ENCODE data around the gene LARP1B.
"Not testable (repeated sequence)": the region's sequence is repeated elsewhere in the genome, so short reads cannot be mapped to it uniquely, and the experiment has no call there.

Gene LARP1B

DNA sequence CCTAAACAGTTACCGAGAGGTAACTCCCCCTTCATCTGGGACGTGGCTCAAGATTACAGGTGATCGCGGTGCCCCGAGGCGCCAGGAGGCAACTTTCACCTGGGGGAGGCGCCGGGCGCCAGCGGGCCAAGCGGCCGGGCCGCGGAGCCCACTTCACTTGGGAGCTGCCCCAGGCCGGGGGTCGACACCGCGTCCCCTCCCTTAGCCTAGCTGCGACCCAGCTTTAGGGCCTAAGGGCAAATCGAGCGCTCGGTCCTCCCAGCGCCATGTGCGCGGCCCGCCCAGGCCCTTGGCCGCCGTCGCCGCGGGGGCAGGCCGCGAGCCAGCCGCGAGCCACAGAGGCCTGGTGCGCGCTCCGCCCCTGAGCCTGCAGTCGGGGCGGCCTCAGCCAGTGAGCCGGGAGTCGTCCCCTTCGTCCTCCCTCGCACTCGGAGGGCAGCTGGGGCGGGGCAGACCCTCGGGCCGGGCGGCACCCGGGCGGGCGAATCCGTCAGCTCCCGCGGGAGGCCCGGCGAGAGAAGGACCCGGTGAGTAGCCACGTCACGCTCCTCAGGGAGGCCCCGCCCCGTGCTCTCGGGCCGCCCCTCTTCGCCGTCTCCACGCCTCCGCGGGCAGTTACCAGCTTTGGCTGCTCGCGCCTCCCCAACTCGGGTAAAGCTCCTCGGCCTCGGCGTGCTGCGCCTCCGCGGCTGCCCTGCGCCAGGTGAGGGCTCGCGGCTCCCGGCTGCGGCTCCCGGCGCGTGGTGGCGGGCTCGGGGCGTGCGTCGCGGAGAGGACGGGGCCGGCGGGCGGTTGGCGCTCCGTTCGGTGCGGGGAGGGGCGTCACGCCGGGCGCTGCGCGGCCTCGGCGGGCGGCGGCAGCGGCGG lies at the start of gene LARP1B:
LARP1B (plus strand) TSS at position 614 of the 867 bp plus-strand sequence. CDS start 13,640 bp downstream, outside the sequence.
- peak within 1 kb of the TSS; percentile 82 for H3K27ac ChIP-seq (ENCODE audit: low read depth, low read length)
- H3K27me3 ChIP-seq (ENCODE audit: insufficient read depth, low read length): no peaks in the 10 kb centered on the region
- H3K4me1 ChIP-seq (ENCODE audit: control insufficient read depth, insufficient read depth, low read length, unreplicated experiment): no peaks in the 10 kb centered on the region
- H3K4me3 ChIP-seq (ENCODE audit: low read depth, low read length): peak within 1 kb of the TSS; percentile 97
- H3K36me3 ChIP-seq (ENCODE audit: insufficient read depth, low read length): no peaks in the 10 kb centered on the region
- peak within 1 kb of the TSS; percentile 97 for H2AFZ ChIP-seq (ENCODE audit: low read length, unreplicated experiment)
- peaks cover 21% of the 10 kb centered on the region for H3K79me2 ChIP-seq (ENCODE audit: control insufficient read depth, insufficient read depth, low read length, unreplicated experiment)

DNA sequence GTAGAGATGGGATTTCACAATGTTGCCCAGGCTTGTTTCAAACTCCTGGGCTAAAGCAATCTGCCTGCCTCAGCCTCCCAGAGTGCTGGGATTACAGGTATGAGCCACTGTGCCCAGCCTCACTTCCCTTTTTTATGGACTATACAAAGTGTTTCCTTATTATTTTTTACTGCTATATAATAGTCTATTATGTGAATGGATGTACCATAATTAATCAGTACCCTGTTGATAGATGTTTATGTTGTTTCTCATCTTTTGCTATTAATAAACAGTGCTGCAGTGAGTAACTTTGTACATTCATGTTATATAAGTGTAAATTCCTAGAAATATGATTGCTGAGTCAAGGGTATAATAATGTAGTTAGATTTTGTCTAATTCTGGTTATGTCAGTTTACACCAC lies 35.8 kb upstream of the LARP1B start:
- no peaks in the 10 kb centered on the region for H3K27me3 ChIP-seq (ENCODE audit: insufficient read depth, low read length)
- no peak overlapping the region for H3K4me3 ChIP-seq (ENCODE audit: low read depth, low read length)
- no peak overlapping the region for H2AFZ ChIP-seq (ENCODE audit: low read length, unreplicated experiment)
- no peaks in the 10 kb centered on the region for H3K36me3 ChIP-seq (ENCODE audit: insufficient read depth, low read length)
- no peaks in the 10 kb centered on the region for H3K4me1 ChIP-seq (ENCODE audit: control insufficient read depth, insufficient read depth, low read length, unreplicated experiment)
- H3K79me2 ChIP-seq (ENCODE audit: control insufficient read depth, insufficient read depth, low read length, unreplicated experiment): no peaks in the 10 kb centered on the region
- no peak overlapping the region for H3K27ac ChIP-seq (ENCODE audit: low read depth, low read length)

DNA sequence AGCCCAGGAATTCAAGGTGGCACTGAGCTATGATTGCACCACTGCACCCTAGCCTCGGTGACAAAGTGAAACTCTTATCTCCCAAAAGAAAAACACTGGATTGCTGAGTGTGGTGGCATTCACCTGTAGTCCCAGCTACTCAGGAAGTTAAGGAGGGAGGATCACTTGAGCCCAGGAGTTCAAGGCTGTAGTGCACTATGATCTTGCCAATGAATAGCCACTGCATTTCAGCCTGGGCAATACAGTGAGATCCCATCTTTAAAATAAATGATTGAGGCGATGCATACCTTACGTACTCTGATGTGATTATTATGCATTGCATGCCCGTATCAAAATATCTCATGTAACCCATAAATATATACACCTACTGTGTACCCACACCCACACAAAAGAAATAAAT lies 31.2 kb upstream of the LARP1B start:
- H3K4me1 ChIP-seq (ENCODE audit: control insufficient read depth, insufficient read depth, low read length, unreplicated experiment): no peaks in the 10 kb centered on the region
- no peak overlapping the region for H3K4me3 ChIP-seq (ENCODE audit: low read depth, low read length)
- H2AFZ ChIP-seq (ENCODE audit: low read length, unreplicated experiment): no peak overlapping the region

DNA sequence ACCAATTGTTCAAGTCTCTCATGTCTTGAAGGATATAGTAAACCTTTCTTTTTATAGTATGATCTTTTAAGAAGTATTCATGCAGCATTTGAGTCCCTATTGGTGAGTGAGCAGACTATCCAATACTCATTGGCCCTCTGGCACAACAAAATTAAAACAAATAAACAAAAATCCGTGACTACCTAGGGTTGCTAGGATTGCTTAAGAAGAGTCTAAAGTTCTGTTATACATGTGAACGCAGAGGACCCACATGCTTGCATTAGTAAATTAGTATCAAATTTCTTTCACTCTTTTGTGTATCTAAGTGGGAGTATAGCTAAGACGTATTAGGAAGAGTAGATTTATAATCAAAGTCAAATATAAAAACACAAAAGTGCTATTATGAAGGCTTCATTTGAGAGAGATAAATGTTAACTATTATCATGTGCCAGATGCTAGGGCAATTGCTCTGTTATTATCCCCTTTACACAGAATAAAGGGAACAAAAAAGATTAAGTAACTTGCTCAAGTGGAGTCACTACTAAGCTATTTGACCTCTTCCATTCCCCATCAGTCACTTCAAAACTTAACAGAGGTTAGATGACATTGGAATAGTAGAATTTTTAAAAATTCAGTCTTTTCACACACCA lies 29.2 kb upstream of the LARP1B start:
- H3K4me3 ChIP-seq (ENCODE audit: low read depth, low read length): no peak overlapping the region
- no peaks in the 10 kb centered on the region for H3K4me1 ChIP-seq (ENCODE audit: control insufficient read depth, insufficient read depth, low read length, unreplicated experiment)
- no peaks in the 10 kb centered on the region for H3K36me3 ChIP-seq (ENCODE audit: insufficient read depth, low read length)
- H3K79me2 ChIP-seq (ENCODE audit: control insufficient read depth, insufficient read depth, low read length, unreplicated experiment): no peaks in the 10 kb centered on the region
- H3K27me3 ChIP-seq (ENCODE audit: insufficient read depth, low read length): no peaks in the 10 kb centered on the region
- H3K27ac ChIP-seq (ENCODE audit: low read depth, low read length): no peak overlapping the region
- H2AFZ ChIP-seq (ENCODE audit: low read length, unreplicated experiment): no peak overlapping the region

More for the DNA sequence above, 31.2 kb upstream of the LARP1B start:
- Histone ChIP-seq H3K36me3 (ENCODE audit: insufficient read depth, low read length) (no peaks in the 10 kb centered on the region), H3K27ac (ENCODE audit: low read depth, low read length) (no peak overlapping the region), H3K27me3 (ENCODE audit: insufficient read depth, low read length) (no peaks in the 10 kb centered on the region), H3K79me2 (ENCODE audit: control insufficient read depth, insufficient read depth, low read length, unreplicated experiment) (no peaks in the 10 kb centered on the region)

DNA sequence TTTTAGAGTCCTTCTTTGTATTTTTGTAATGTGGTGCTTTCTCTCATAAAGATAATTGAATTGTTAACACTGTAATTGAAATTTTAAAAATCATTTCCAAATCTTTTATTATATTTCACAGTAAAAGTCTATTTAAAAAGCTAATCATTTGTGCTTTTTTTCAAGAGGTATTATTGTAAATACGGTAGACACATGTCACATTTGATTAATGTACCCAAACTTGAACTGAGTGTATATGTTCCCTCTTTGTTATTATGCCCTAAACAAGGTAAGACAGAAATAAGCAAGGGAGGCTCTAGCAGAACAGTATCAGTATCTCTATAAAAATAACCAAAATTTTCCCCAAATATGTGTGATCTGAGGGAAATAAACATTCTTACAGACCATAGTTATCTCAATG lies 21.5 kb upstream of the LARP1B start:
- Histone ChIP-seq H3K4me3 (ENCODE audit: low read depth, low read length) (no peak overlapping the region), H3K36me3 (ENCODE audit: insufficient read depth, low read length) (no peaks in the 10 kb centered on the region), H3K27ac (ENCODE audit: low read depth, low read length) (no peak overlapping the region), H3K27me3 (ENCODE audit: insufficient read depth, low read length) (no peaks in the 10 kb centered on the region), H2AFZ (ENCODE audit: low read length, unreplicated experiment) (no peak overlapping the region), H3K4me1 (ENCODE audit: control insufficient read depth, insufficient read depth, low read length, unreplicated experiment) (no peaks in the 10 kb centered on the region), H3K79me2 (ENCODE audit: control insufficient read depth, insufficient read depth, low read length, unreplicated experiment) (no peaks in the 10 kb centered on the region)

DNA sequence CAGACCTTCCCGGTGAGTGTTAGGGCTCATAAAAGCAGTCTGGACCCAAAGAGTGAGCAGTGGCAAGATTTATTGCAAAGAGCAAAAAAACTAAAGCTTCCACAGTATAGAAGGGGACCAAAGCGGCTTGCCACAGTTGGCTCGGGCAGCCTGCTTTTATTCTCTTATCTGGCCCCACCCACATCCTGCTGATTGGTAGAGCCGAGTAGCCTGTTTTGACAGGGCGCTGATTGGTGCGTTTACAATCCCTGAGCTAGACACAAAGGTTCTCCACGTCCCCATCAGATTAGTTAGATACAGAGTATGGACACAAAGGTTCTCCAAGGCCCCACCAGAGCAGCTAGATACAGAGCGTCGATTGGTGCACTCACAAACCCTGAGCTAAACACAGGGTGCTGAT lies 14.1 kb upstream of the LARP1B start:
- not testable (repeated sequence) for H3K27me3 ChIP-seq (ENCODE audit: insufficient read depth, low read length); H2AFZ ChIP-seq (ENCODE audit: low read length, unreplicated experiment); H3K79me2 ChIP-seq (ENCODE audit: control insufficient read depth, insufficient read depth, low read length, unreplicated experiment); H3K27ac ChIP-seq (ENCODE audit: low read depth, low read length); H3K4me3 ChIP-seq (ENCODE audit: low read depth, low read length); H3K36me3 ChIP-seq (ENCODE audit: insufficient read depth, low read length); H3K4me1 ChIP-seq (ENCODE audit: control insufficient read depth, insufficient read depth, low read length, unreplicated experiment)

DNA sequence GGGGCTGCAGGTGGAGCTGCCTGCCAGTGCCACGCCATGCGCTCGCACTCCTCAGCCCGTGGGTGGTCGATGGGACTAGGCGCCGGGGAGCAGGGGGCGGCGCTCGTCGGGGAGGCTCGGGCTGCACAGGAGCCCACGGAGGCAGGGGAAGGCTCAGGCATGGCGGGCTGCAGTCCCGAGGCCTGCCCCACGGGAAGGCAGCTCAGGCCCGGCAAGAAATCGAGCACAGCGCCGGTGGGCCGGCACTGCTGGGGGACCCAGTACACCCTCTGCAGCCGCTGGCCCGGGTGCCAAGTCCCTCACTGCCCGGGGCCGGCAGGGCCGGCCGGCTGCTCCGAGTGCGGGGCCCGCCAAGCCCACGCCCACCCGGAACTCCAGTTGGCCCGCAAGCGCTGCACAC lies 13.6 kb upstream of the LARP1B start:
- H3K27me3 ChIP-seq (ENCODE audit: insufficient read depth, low read length); H3K79me2 ChIP-seq (ENCODE audit: control insufficient read depth, insufficient read depth, low read length, unreplicated experiment); H2AFZ ChIP-seq (ENCODE audit: low read length, unreplicated experiment); H3K36me3 ChIP-seq (ENCODE audit: insufficient read depth, low read length); H3K4me1 ChIP-seq (ENCODE audit: control insufficient read depth, insufficient read depth, low read length, unreplicated experiment); H3K27ac ChIP-seq (ENCODE audit: low read depth, low read length); H3K4me3 ChIP-seq (ENCODE audit: low read depth, low read length): not testable (repeated sequence)

DNA sequence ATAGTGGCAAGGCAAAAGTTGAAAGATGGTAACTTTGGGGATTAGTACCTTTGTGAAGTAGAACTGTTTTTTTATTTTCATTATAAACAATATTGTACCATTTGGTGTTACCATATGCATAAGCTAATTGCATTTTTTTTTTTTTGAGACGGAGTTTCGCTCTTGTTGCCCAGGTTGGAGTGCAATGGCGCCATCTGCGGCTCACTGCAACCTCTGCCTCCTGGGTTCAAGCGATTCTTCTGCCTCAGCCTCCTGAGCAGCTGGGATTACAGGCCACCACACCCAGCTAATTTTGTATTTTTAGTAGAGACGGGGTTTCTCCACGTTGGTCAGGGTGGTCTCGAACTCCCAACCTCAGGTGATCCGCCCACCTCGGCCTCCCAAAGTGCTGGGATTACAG lies 9.9 kb upstream of the LARP1B start:
- not testable (repeated sequence) for H3K27me3 ChIP-seq (ENCODE audit: insufficient read depth, low read length); H2AFZ ChIP-seq (ENCODE audit: low read length, unreplicated experiment); H3K79me2 ChIP-seq (ENCODE audit: control insufficient read depth, insufficient read depth, low read length, unreplicated experiment); H3K27ac ChIP-seq (ENCODE audit: low read depth, low read length); H3K4me1 ChIP-seq (ENCODE audit: control insufficient read depth, insufficient read depth, low read length, unreplicated experiment); H3K4me3 ChIP-seq (ENCODE audit: low read depth, low read length); H3K36me3 ChIP-seq (ENCODE audit: insufficient read depth, low read length)

DNA sequence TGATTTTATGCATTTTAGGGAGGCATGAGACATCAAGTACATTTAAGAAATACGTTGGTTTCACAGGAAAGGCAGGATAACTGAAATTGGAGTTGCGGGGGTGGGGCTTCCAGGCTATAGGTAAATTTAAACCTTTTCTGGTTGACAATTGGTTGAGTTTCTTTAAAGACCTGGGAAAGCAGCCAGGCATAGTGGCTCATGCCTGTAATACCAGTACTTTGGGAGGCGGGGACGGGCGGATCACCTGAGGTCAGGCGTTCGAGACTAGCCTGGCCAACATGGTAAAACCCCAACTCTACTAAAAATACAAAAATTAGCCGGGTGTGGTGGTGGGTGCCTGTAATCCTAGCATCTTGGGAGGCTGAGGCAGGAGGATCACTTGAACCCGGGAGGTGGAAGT lies 6.2 kb upstream of the LARP1B start:
- not testable (repeated sequence) for H3K4me3 ChIP-seq (ENCODE audit: low read depth, low read length); H3K27ac ChIP-seq (ENCODE audit: low read depth, low read length); H3K79me2 ChIP-seq (ENCODE audit: control insufficient read depth, insufficient read depth, low read length, unreplicated experiment); H2AFZ ChIP-seq (ENCODE audit: low read length, unreplicated experiment); H3K36me3 ChIP-seq (ENCODE audit: insufficient read depth, low read length); H3K4me1 ChIP-seq (ENCODE audit: control insufficient read depth, insufficient read depth, low read length, unreplicated experiment); H3K27me3 ChIP-seq (ENCODE audit: insufficient read depth, low read length)

DNA sequence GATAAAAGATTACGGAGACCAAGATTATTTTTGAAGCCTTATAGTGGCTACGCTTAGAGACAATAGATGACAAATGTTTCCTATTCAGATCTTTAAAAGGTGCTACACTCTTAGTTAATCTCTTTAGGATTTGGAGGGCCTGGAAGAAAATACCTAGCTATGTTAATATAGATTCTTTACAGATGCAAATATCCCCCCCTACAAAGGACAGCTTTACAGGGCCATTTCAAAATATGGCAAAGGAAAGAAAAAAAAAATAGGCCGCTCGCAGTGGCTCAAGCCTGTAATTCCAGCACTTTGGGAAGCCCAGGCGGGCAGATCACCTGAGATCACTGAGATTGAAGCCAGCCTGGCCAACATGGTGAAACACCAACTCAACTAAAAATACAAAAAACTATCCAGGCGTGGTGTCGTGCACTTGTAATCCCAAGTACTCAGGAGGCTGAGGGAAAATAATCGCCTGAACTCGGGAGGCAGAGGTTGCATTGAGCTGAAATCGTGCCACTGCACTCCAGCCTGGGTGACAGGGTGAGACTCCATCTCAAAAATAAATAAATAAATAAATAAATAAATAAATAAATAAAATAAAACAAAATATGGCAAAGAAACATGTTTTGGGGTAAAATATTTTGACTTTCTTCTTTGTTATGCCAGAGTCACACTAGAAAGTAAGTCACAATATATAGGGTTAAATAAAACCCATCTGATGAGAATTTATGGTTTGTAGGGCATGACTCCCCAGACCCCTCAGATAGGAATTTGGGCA lies 5.5 kb upstream of the LARP1B start:
- H2AFZ ChIP-seq (ENCODE audit: low read length, unreplicated experiment); H3K36me3 ChIP-seq (ENCODE audit: insufficient read depth, low read length); H3K27me3 ChIP-seq (ENCODE audit: insufficient read depth, low read length); H3K79me2 ChIP-seq (ENCODE audit: control insufficient read depth, insufficient read depth, low read length, unreplicated experiment); H3K27ac ChIP-seq (ENCODE audit: low read depth, low read length); H3K4me3 ChIP-seq (ENCODE audit: low read depth, low read length); H3K4me1 ChIP-seq (ENCODE audit: control insufficient read depth, insufficient read depth, low read length, unreplicated experiment): not testable (repeated sequence)
